ENCODE measurements around the gene SPRYD4. TPM values are rescaled to one million over a fixed set of nuclear protein-coding genes. Genes with fewer than 3 reads are reported as not detected.

The SPRYD4 gene
- total and polyA plus RNA-seq, 9 of the 15 experiments (the other 6 are each of a cell fraction or from before 2014, with no cell fraction given): 1.8 to 4.7 (median 2.8) TPM

- TF ChIP-seq HCFC1 (IDR thresholded peaks at IDR 0.05; ENCODE audit: low read depth, low read length): peak; percentile 87
- 0 out of 4 replicates have a peak, but pooled peaks of 1 of the 2 experiments have one; percentile 42 for TF ChIP-seq RCOR1 (IDR thresholded peaks at IDR 0.05; ENCODE audit: borderline replicate concordance in 1 of 2, low read depth in 2 of 2, low read length in 2 of 2)
- peak; percentile 83 for TF ChIP-seq PML (IDR thresholded peaks at IDR 0.05; ENCODE audit: low read length)
- TF ChIP-seq, protein P1, sequence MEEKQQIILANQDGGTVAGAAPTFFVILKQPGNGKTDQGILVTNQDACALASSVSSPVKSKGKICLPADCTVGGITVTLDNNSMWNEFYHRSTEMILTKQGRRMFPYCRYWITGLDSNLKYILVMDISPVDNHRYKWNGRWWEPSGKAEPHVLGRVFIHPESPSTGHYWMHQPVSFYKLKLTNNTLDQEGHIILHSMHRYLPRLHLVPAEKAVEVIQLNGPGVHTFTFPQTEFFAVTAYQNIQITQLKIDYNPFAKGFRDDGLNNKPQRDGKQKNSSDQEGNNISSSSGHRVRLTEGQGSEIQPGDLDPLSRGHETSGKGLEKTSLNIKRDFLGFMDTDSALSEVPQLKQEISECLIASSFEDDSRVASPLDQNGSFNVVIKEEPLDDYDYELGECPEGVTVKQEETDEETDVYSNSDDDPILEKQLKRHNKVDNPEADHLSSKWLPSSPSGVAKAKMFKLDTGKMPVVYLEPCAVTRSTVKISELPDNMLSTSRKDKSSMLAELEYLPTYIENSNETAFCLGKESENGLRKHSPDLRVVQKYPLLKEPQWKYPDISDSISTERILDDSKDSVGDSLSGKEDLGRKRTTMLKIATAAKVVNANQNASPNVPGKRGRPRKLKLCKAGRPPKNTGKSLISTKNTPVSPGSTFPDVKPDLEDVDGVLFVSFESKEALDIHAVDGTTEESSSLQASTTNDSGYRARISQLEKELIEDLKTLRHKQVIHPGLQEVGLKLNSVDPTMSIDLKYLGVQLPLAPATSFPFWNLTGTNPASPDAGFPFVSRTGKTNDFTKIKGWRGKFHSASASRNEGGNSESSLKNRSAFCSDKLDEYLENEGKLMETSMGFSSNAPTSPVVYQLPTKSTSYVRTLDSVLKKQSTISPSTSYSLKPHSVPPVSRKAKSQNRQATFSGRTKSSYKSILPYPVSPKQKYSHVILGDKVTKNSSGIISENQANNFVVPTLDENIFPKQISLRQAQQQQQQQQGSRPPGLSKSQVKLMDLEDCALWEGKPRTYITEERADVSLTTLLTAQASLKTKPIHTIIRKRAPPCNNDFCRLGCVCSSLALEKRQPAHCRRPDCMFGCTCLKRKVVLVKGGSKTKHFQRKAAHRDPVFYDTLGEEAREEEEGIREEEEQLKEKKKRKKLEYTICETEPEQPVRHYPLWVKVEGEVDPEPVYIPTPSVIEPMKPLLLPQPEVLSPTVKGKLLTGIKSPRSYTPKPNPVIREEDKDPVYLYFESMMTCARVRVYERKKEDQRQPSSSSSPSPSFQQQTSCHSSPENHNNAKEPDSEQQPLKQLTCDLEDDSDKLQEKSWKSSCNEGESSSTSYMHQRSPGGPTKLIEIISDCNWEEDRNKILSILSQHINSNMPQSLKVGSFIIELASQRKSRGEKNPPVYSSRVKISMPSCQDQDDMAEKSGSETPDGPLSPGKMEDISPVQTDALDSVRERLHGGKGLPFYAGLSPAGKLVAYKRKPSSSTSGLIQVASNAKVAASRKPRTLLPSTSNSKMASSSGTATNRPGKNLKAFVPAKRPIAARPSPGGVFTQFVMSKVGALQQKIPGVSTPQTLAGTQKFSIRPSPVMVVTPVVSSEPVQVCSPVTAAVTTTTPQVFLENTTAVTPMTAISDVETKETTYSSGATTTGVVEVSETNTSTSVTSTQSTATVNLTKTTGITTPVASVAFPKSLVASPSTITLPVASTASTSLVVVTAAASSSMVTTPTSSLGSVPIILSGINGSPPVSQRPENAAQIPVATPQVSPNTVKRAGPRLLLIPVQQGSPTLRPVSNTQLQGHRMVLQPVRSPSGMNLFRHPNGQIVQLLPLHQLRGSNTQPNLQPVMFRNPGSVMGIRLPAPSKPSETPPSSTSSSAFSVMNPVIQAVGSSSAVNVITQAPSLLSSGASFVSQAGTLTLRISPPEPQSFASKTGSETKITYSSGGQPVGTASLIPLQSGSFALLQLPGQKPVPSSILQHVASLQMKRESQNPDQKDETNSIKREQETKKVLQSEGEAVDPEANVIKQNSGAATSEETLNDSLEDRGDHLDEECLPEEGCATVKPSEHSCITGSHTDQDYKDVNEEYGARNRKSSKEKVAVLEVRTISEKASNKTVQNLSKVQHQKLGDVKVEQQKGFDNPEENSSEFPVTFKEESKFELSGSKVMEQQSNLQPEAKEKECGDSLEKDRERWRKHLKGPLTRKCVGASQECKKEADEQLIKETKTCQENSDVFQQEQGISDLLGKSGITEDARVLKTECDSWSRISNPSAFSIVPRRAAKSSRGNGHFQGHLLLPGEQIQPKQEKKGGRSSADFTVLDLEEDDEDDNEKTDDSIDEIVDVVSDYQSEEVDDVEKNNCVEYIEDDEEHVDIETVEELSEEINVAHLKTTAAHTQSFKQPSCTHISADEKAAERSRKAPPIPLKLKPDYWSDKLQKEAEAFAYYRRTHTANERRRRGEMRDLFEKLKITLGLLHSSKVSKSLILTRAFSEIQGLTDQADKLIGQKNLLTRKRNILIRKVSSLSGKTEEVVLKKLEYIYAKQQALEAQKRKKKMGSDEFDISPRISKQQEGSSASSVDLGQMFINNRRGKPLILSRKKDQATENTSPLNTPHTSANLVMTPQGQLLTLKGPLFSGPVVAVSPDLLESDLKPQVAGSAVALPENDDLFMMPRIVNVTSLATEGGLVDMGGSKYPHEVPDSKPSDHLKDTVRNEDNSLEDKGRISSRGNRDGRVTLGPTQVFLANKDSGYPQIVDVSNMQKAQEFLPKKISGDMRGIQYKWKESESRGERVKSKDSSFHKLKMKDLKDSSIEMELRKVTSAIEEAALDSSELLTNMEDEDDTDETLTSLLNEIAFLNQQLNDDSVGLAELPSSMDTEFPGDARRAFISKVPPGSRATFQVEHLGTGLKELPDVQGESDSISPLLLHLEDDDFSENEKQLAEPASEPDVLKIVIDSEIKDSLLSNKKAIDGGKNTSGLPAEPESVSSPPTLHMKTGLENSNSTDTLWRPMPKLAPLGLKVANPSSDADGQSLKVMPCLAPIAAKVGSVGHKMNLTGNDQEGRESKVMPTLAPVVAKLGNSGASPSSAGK (IDR thresholded peaks at IDR 0.05): peak; percentile 93
- TF ChIP-seq, protein P2, sequence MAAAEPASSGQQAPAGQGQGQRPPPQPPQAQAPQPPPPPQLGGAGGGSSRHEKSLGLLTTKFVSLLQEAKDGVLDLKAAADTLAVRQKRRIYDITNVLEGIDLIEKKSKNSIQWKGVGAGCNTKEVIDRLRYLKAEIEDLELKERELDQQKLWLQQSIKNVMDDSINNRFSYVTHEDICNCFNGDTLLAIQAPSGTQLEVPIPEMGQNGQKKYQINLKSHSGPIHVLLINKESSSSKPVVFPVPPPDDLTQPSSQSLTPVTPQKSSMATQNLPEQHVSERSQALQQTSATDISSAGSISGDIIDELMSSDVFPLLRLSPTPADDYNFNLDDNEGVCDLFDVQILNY (CRISPR knock-in tag; IDR thresholded peaks at IDR 0.05): 0 out of 2 replicates have a peak, but pooled peaks have one; percentile 53
- peak; percentile 54 for TF ChIP-seq RBM25 (IDR thresholded peaks at IDR 0.05; ENCODE audit: low read depth, low read length, severe bottlenecking)
- TF ChIP-seq ATF1 (CRISPR knock-in tag; IDR thresholded peaks at IDR 0.05): peak; percentile 93
- TF ChIP-seq ATF1 (tag; IDR thresholded peaks at IDR 0.05): peak; percentile 99
- TF ChIP-seq ZBTB2 (IDR thresholded peaks at IDR 0.05): peak; percentile 35; the same call in 1 of the 2 replicates
- TF ChIP-seq CAMTA2 (CRISPR knock-in tag; conservative IDR thresholded peaks at IDR 0.05): no peak
- peak; percentile 67 for TF ChIP-seq GABPB1 (CRISPR knock-in tag; IDR thresholded peaks at IDR 0.05)
- TF ChIP-seq ZBTB12 (CRISPR knock-in tag; IDR thresholded peaks at IDR 0.05): peak; percentile 97
These were observed at the start of gene SPRYD4 (continued) for GRCh38 chr12:56468216-56469006.

Measured in K562 (cell line).